ENCODE measurements around the gene DIS3. TPM values are rescaled to one million over a fixed set of nuclear protein-coding genes. Genes with fewer than 3 reads are reported as not detected.
"Not testable (repeated sequence)": the region's sequence is repeated elsewhere in the genome, so short reads cannot be mapped to it uniquely, and the experiment has no call there.

DIS3 gene
- total and polyA plus RNA-seq, 7 donors, result 5.4 to 24.5 (median 13.6) TPM

DNA sequence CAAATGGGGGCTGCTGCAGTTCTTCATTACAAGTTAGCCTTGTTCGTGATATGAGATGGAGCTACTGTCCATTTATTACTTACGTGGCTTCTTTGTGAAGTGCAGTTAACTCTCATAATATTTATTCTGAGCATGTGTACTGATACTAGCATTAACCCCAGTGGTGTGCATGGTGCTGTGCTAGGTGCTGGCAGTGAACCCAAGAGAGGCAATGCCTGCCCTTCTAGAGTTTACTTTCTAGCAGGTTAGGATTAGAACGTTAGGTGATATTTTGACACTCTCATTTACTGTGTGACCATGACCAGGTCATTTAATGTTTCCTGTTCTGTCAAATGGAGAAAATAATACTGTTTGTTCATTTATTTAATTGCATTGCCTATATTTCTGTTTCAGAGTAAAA, 17.1 kb upstream of the DIS3 start:
- WGBS, 2 donors, result 61 to 62% methylated on average over 3 of the region's 3 CpGs
- intact Hi-C loops (cut with DNase I), result no loop called here
- no peak overlapping the region for H3K27ac ChIP-seq
- H3K27me3 ChIP-seq, result no peaks in the 10 kb centered on the region
- TF ChIP-seq EP300 (IDR thresholded peaks at IDR 0.05) (no peak), POLR2AphosphoS5 (IDR thresholded peaks at IDR 0.05) (no peak), POLR2A (IDR thresholded peaks at IDR 0.05) (no peak)
- TF ChIP-seq, protein P1, sequence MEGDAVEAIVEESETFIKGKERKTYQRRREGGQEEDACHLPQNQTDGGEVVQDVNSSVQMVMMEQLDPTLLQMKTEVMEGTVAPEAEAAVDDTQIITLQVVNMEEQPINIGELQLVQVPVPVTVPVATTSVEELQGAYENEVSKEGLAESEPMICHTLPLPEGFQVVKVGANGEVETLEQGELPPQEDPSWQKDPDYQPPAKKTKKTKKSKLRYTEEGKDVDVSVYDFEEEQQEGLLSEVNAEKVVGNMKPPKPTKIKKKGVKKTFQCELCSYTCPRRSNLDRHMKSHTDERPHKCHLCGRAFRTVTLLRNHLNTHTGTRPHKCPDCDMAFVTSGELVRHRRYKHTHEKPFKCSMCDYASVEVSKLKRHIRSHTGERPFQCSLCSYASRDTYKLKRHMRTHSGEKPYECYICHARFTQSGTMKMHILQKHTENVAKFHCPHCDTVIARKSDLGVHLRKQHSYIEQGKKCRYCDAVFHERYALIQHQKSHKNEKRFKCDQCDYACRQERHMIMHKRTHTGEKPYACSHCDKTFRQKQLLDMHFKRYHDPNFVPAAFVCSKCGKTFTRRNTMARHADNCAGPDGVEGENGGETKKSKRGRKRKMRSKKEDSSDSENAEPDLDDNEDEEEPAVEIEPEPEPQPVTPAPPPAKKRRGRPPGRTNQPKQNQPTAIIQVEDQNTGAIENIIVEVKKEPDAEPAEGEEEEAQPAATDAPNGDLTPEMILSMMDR (IDR thresholded peaks at IDR 0.05), result no peak
- H3K9me3 ChIP-seq, result no peaks in the 10 kb centered on the region
- H3K4me3 ChIP-seq, result no peak overlapping the region
- DNase-seq, result no peak
- H3K4me1 ChIP-seq, result no peaks in the 10 kb centered on the region
- H3K36me3 ChIP-seq, result peaks cover 6 to 63% (median 8%) of the 10 kb centered on the region in 4 donors

DNA sequence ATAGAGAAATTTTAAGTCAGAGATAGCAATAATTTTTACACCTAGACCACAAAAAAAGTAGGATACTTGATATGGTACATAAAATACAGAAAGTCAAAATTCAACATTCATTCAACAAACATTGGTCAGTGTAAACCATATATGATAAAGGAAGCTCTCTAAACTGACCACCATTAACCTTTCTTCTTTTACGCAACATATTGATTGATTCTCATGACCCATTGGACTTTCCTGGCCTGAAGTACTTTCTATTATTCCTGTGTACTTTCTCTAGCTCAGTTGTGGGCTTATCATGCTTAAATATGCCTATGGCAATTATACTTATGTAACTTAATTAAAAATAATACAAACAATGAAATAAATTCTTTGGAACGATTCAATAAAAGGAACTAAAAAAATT, 10.9 kb upstream of the DIS3 start:
- Histone ChIP-seq H3K36me3 (peaks cover 0 to 54% (median 10%) of the 10 kb centered on the region in 4 donors), H3K4me1 (no peaks in the 10 kb centered on the region), H3K4me3 (no peak overlapping the region), H3K27me3 (no peaks in the 10 kb centered on the region), H3K9me3 (no peaks in the 10 kb centered on the region), H3K27ac (no peak overlapping the region)
- no peak for DNase-seq
- intact Hi-C loops (cut with DNase I), result no loop called here
- 94 to 98% methylated on average over 2 of the region's 2 CpGs for WGBS, 2 donors
- TF ChIP-seq EP300 (IDR thresholded peaks at IDR 0.05), result no peak
- TF ChIP-seq, protein P1 (IDR thresholded peaks at IDR 0.05), result no peak
- no peak for TF ChIP-seq POLR2AphosphoS5 (IDR thresholded peaks at IDR 0.05)
- TF ChIP-seq POLR2A (IDR thresholded peaks at IDR 0.05), result no peak

- H3K9me3 ChIP-seq, result no peaks in the 10 kb centered on the region
- H3K4me1 ChIP-seq, result peaks cover 0 to under 1% (median under 1%) of the 10 kb centered on the region in 4 donors
- H3K4me3 ChIP-seq, result no peak overlapping the region
- no peak overlapping the region for H3K27ac ChIP-seq
- no peak for TF ChIP-seq POLR2AphosphoS5 (IDR thresholded peaks at IDR 0.05)
- TF ChIP-seq POLR2A (IDR thresholded peaks at IDR 0.05), result no peak
- no peak for TF ChIP-seq EP300 (IDR thresholded peaks at IDR 0.05)
- TF ChIP-seq, protein P1 (IDR thresholded peaks at IDR 0.05), result no peak
- WGBS, 2 donors, result 71 to 82% methylated on average over 1 of the region's 1 CpG
- intact Hi-C loops (cut with DNase I), result no loop called here
- no peak for DNase-seq
- no peaks in the 10 kb centered on the region for H3K27me3 ChIP-seq
- peaks cover 0 to 36% (median 4%) of the 10 kb centered on the region in 4 donors for H3K36me3 ChIP-seq
Observed at GRCh38 chr13:72788831-72789230, 7.1 kb upstream of the DIS3 start.

DNA sequence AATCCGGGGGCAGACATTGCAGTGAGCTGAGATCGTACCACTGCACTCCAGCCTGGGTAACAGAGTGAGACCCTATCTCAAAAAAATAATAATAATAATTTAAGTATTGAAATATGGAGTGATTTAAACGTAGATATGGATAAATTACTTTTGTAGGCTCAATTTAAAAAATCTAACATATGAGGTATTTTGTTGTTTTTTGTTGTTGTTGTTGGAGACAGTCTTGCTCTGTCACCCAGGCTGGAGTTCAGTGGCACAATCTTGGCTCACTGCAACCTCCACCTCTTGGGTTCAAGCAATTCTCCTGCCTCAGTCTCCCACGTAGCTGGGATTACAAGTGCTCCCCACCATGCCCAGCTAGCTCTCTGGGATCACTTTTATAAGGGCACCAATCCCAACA, 3.0 kb upstream of the DIS3 start:
- not testable (repeated sequence) for DNase-seq, H3K27me3 ChIP-seq, H3K9me3 ChIP-seq, H3K4me3 ChIP-seq, H3K27ac ChIP-seq
- WGBS, 2 donors, result 95 to 97% methylated on average over 4 of the region's 4 CpGs
- intact Hi-C loops (cut with DNase I), result loop anchor here (5.0 kb wide), 1 partner anchor 273 kb away; the partner anchor contains the start of gene KLF5
- Histone ChIP-seq H3K4me1 (peaks cover 0 to 32% (median 22%) of the 10 kb centered on the region in 4 donors), H3K36me3 (peaks cover 0 to 15% (median 0%) of the 10 kb centered on the region in 4 donors)

DNA sequence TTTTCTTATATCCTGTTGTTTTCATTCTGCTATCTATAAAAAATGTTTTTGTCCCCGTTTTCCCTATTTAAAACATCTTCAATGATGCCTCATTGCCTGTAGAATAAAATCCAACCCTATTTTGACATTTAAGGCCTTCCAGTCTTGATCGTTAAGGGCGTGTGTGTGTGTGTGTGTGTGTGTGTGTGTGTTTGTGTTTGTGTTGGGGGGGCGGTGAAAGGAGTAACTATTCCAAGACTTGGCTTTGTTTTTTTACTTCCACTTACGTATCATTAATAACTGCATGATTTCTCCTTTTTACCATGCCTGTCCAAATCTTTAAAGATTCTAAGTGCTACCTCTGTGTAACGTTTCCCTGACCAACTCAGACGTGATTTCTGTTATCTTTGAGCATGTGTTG, 1.0 kb upstream of the DIS3 start:
- Histone ChIP-seq H3K4me1 (peaks cover 0 to 41% (median 32%) of the 10 kb centered on the region in 4 donors), H3K9me3 (no peaks in the 10 kb centered on the region), H3K4me3 (peak overlapping the region; percentile 82 to 95 (median 94)), H3K36me3 (peaks cover 2 to 20% (median 5%) of the 10 kb centered on the region in 4 donors), H3K27me3 (no peaks in the 10 kb centered on the region), H3K27ac (peak overlapping the region; percentile 87 to 92 (median 88))
- 0 to 5% methylated on average over 7 of the region's 7 CpGs for WGBS, 2 donors
- no peak for DNase-seq
- intact Hi-C loops (cut with DNase I), result loop anchor here (5.0 kb wide), 1 partner anchor 275 kb away; the partner anchor contains the start of gene KLF5
- TF ChIP-seq, protein P1 (IDR thresholded peaks at IDR 0.05), result no peak
- no peak for TF ChIP-seq POLR2A (IDR thresholded peaks at IDR 0.05)
